H54 (cell line): ENCODE measurements around the gene AKR1C8.

Source experiments
- DNase-seq: peaks from one replicate; pipeline ENCODE4 v3.0.0; 2011; ENCODE audit warnings: low spot score, mixed read lengths; ENCODE audit not compliant: insufficient read length
- FAIRE-seq: peaks from 3 replicates; lab custom pipeline; 2011; peaks lifted over from hg19 to GRCh38; lab: Jason Lieb, UNC
- POLR2A ChIP-seq: IDR thresholded peaks from 2 replicates; pipeline ENCODE4 v1.6.1; 2011; ENCODE audit warnings: low read depth, mild to moderate bottlenecking, low read length

The AKR1C8 gene

DNA sequence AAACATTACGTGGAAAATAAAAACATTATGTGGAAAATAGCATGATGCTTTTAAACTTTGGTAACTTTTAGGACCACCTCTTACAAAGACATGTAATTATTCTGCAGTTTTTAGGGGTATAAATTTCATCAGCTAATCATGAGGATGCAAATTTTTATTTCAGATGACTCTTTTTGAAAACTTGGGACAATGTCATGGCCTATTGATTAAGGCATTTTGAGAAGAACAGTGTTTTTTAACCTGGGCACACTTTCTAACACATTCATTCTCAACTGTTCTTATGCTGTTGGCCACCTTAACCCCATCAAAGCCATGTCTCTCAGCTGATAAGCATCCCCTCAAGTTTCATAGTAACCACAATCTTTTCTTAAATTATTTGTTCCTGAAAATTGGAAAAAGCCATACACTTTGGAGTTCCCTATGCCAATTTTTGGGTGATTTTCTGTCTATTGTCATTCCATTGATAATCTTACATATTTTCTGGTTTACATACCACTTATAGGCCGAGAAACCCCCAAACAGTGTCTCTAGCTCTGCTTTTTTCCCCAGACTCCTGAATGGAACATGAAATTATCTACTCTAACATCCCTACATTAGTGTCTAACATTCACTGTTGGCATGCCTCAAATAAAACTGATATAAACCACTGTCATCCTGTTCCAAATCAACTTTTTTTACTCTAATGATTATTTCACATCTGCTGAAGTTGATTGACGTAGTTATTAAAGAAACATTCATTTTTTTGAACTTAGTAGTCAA lies 76.1 kb downstream of the AKR1C8 start:
- no peak for TF ChIP-seq POLR2A
- FAIRE-seq (no peak), DNase-seq (no peak)

DNA sequence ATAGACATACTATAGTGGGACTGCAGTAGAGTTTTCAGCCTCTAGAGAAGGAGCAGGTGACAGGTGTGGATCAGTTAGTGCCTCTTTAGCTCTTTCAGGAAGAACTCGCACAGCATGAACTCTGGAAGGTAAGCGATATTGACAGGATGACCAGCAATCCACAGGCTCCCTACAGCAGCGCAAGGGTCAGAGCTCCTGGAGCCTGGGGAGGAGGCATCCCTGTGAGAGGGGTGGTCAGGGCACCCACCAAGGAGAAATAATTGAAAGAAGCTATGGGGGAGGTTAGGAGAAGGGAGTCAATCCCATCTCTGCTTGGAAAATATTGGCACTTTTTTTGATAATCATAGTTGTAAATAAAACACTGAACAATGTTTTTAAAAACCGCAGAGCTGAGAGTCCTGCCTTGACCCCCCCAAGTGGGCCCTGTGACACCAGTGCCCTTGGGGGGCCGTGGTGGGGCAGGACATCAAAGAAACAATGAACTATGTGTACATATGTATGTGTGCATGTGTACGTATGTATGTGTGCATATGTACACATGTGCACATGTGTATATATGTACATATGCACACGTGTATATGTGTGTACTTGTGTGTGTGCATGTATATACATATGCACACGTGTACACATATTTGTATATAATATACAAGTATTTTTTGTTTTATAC lies 77.0 kb downstream of the AKR1C8 start:
- TF ChIP-seq POLR2A: no peak
- no peak for DNase-seq

DNA sequence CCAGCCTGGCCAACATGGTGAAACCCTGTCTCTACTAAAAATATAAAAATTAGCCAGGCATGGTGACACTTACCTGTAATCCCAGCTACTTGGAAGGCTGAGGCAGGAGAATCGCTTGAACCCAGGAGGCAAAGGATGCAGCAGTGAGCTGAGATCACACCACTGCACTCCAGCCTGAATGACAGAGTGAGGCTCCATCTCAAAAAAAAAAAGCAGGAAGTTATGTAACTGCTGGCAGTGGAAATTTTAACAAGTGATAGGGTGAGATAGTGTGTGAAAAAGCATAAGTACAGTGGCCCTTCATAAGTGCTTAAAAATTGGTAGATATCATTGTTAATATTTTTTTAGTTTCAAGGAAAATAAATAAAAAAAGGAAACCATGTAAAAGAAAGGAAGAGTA lies 78.4 kb downstream of the AKR1C8 start:
- DNase-seq (no peak), FAIRE-seq (no peak)

More for the DNA sequence above, 77.0 kb downstream of the AKR1C8 start:
- no peak for FAIRE-seq

DNA sequence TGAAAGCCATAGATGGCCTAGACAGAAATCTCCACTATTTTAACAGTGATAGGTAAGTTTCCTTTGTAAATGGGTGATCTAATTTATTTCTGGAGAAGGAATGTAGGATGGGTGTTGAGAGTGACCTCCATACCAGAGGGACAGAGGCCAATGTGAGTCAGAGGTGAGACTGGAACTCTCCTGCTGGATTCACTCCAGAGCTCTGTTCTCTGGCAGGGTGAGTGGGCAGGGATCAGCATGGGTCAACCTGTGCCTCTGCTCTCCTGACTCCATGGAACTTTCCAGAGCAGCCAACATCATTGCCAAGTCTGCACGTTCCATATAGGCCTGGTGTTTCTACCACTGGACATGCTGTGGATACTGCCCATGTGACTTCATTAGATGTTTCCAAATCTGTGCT lies 79.3 kb downstream of the AKR1C8 start:
- FAIRE-seq (no peak), DNase-seq (no peak)

More for the DNA sequence above, 78.4 kb downstream of the AKR1C8 start:
- no peak for TF ChIP-seq POLR2A

More for the DNA sequence above, 79.3 kb downstream of the AKR1C8 start:
- no peak for TF ChIP-seq POLR2A
